ENCODE data around the gene SCRN2.

The SCRN2 gene

DNA sequence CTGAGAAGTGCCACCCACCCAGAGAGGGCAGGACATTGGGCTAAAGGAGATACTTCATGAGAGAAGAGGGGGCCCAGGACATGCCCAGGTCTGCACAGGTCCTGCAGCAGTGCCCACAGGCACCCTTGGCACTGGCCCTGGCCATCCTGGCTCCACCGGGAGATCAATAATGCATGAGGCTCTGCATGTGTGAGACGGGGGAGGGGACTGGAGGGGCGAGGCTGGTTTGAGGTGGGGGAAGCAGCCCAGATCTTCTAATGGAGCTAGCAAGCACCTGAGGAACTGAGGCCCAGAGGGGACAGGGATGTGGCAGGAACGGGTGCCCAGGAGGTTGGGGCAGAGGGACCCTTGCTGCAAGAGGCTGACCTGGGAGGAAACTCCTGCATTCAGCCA is 20.0 kb downstream of the SCRN2 start:
- no peak for DNase-seq (ENCODE audit: low read depth)

DNA sequence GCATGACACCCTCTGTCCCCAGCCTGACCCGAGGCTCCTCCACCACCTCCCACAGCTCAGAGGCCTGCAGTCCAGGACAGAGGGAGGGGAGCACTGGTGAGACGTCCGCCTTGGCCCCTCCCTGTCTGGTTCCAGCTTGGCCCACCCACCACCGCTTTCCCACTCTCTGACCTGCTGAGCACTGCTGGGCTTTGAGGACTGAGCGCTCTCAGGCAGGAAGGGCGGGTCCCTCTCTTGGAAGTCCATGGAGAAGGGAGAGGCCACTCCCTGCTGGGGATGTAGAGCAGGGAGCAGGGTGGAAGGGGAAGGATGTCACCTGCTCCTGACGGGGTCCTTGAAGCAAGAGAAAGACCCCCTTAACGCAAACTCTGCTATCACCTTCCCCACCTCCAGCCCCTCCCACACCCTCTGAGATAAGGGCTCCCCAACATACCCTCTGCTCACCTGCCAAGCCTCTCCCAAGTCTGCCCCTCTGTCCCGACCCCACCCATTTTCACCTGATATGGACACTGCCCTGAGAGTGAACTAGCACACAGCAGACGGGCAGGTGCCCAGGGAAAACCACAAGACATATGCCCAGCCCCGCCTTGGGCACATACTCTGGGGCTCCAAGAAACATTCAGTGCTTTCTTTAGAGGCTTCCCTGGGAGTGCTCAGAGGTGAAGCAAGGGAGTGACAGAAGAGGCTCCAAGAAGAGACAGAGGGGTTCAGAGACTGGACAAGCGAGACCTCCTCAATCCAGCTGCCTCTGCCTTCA is 20.9 kb downstream of the SCRN2 start:
- DNase-seq (ENCODE audit: low read depth): no peak

DNA sequence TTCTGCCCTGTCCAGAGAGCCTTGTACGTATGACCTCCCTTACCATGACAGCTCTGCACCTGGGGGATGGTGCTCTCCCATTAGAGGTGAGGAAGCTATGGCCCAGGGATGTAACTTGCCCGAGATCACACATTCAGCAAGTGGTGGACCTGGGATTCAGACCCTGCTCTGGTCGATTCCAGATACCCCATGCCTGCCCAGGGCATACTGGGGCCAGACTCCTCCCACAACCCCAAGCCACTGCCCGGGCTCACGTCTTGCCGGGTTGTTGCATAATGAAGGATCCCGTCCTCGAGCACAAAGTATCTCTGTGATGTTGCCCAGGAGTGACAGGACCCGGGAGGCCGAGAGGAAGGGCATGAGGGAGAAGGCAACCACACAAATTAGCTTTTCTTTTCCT is 21.6 kb downstream of the SCRN2 start:
- DNase-seq (ENCODE audit: low read depth): no peak

DNA sequence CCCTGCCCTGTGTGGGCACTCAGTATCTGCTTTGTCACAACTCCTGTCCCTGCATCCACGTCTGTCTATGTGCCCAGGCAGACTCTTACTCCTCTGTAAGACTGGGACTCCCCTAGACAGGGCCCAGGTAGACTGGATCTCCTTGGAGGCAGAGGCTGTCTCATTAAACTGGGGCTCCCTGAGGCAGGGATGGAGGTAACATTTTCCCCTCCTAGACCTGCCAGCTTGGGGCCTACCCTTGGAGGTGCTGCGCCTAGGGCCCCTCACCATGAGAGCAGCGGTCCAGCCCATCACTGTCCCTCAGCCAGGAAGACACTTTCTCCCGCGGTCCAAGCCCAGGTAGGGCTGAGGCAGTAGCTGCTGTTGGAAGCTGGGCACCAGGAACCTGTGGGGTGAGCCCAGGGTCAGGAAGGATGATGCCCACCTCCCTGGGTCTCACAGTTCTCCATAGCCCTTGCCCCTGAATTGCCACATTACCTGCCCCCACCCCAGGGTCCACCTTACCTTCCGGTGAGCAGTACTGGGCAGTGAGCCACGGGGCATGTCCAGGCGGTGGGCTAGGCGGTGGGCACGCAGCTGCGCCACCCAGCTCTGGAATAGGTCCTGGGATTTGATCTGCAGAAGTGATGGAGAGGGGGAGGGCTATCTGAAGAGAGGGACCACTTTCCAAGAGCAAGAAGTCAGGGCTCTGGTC is 22.9 kb downstream of the SCRN2 start:
- no peak for DNase-seq (ENCODE audit: low read depth)

- DNase-seq (ENCODE audit: low read depth): no peak
Measured at GRCh38 chr17:47816947-47817346, 24.1 kb downstream of the SCRN2 start.

- no peak for DNase-seq (ENCODE audit: low read depth)
Measured at GRCh38 chr17:47816111-47816735, 24.9 kb downstream of the SCRN2 start.

GRCh38 chr17:47815106-47815918 is 25.8 kb downstream of the SCRN2 start:
- DNase-seq (ENCODE audit: low read depth): no peak

DNA sequence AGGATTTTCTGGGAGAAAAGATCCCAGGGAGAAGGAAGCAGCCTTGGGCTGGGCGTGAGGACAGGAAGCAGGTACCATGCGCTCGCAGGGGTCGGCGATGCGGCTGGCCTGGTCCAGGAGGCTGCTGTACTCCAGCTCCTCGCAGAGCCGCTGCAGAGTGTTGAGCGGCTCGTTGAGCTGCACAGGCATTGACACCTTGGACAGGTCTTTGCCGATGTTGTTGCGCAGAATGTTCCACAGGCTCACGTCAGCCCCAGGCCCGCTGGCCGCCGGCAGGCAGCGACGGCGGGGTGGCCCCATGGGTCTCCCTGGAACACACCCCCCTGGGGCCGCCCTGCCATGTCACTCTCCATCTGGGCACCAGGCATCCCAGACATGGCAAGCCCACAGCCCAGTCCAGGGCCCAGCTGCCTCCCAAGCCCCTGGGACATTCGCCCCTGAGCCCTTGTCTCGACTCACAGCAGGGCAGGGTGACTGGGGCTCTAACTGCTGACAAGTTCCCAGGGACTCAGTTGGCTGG is 27.5 kb downstream of the SCRN2 start:
- no peak for DNase-seq (ENCODE audit: low read depth)

DNA sequence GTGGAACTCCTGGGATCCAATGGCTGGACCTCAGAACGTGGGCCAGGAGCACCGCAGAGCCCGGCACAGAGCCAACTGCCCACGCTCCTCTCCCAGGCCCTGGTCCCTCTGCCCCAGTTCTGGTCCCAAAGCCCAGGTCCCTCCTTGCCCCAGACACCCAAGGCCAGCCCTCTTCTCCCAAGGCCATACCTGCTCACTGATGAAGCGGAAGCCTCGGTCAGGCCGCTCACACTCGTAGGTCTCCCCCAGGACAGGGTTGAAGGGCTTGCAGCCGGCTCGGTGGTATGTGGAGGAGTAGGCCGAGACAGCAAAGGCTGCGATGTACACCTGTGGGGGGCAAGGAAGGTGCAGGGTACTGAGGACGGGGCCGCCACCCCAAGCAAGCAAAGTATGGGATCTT is 28.0 kb downstream of the SCRN2 start:
- DNase-seq (ENCODE audit: low read depth): no peak

DNA sequence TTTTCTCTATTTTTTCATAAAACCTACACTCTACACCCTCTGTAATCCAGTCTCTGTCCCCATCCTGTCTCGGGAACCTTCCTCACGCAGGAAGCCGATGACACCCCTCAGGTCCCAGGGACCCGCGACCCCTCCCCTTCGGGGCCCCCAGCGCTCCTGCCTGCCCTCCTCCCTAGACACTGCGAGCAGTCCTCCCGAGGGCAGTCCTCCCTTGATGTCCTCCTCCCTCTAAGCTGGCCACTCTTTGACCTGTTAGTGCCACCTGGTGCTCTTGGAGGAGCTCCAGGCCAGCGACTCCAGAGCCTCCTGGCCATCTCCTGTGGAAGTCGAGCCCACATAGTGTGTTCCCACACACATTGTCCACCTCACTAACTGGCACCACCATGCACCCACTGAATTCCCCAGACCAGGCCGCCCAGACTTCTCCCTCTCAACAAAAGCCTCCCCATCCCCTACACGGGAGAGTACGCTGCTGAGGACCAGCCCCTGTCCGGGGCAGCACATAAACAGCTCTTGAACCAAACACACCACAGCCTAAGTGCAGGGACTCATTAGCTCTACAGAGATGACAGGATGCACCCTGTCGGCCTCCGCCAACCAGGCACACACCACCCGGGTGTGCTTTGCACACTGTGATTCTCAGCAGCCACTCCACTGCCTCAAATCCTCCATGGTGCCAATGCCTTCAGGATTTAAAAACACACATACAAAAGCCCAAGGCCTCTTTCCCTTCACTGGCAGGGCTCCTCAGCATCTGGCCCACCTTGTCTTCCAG is 28.7 kb downstream of the SCRN2 start:
- no peak for DNase-seq (ENCODE audit: low read depth)

DNA sequence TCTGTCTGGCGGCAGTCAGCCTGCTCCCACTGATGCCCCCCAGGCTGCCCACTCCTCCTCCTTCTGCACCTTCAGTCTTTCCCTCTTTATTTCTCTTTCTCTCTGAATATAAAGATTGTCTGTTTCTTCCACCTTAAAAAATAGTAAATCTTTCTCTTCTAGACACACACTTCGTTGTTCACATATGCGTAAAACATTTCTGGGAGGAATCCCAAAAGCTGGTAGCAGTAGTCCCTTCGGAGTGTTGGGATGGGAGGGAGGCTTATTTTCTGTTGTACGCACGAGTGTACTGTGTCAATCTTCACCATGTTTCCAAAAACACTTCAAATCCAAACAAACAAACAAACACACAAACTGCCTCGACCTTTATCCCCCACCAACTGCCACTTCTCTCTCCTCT is 29.4 kb downstream of the SCRN2 start:
- no peak for DNase-seq (ENCODE audit: low read depth)

- no peak for DNase-seq (ENCODE audit: low read depth)
Measured at GRCh38 chr17:47810901-47811635, 30.0 kb downstream of the SCRN2 start.

GRCh38 chr17:47810200-47810821 is 30.8 kb downstream of the SCRN2 start:
- DNase-seq (ENCODE audit: low read depth): no peak

- no peak for DNase-seq (ENCODE audit: low read depth)
Measured at GRCh38 chr17:47808830-47809480, 32.1 kb downstream of the SCRN2 start.

GRCh38 chr17:47808036-47808829 is 32.8 kb downstream of the SCRN2 start:
- no peak for DNase-seq (ENCODE audit: low read depth)

- DNase-seq (ENCODE audit: low read depth): no peak
Measured at GRCh38 chr17:47807421-47807820, 33.7 kb downstream of the SCRN2 start.

- DNase-seq (ENCODE audit: low read depth): no peak
Measured at GRCh38 chr17:47806913-47807255, 34.2 kb downstream of the SCRN2 start.

GRCh38 chr17:47806026-47806912 is 34.8 kb downstream of the SCRN2 start:
- DNase-seq (ENCODE audit: low read depth): no peak

Measured in stimulated activated CD8-positive, alpha-beta memory T cell treated with anti-CD3 and anti-CD28 coated beads, Interleukin-12 subunit alpha, Interleukin-12 subunit beta, amount 100 ng/mL, for 4 hours (primary cell).